A549 (cell line): ENCODE measurements around the gene DNAJC3. TPM values are rescaled to one million over a fixed set of nuclear protein-coding genes. Genes with fewer than 3 reads are reported as not detected.
"Not testable (repeated sequence)": the region's sequence is repeated elsewhere in the genome, so short reads cannot be mapped to it uniquely, and the experiment has no call there.

Experiments
- ATAC-seq, 2 experiments: fragments of 200-7000 bp in 1 of 2; fragments of >200 bp in 1 of 2; cut with Nextera tagmentation in 1 of 2; cut with Tn5 transposase in 1 of 2; 3 replicates each; pipeline versions ENCODE4 v1.8.0 to v1.9.1; 2018 to 2020; ENCODE audit warnings: mild to moderate bottlenecking in 1 of 2, moderate library complexity in 1 of 2
- CTCF ChIA-PET: fragments of 300-600 bp; sonication (Branson Sonifier 250); formaldehyde crosslinking; extraction: SDS; loops from one replicate; lab custom pipeline; 2021; ENCODE audit warnings: antibody characterized with exemption, inconsistent platforms; lab: Yijun Ruan, JAX
- POLR2A ChIA-PET: fragments of 350-600 bp; formaldehyde crosslinking; extraction: SDS; loops from one replicate; lab custom pipeline; 2021; ENCODE audit warnings: antibody characterized with exemption, inconsistent platforms; lab: Yijun Ruan, JAX
- DNase-seq, 2 experiments: peaks; one replicate each; pipeline versions ENCODE4 v3.0.0 to v3.0.0-alpha.2; 2011 to 2016; ENCODE audit warnings: low read depth in 1 of 2, low spot score in 1 of 2
- FAIRE-seq: peaks from 2 replicates; lab custom pipeline; 2011; peaks lifted over from hg19 to GRCh38; lab: Jason Lieb, UNC
- H3K27ac ChIP-seq, 2 experiments: fragments of >200 bp; sonication (Bioruptor Twin); formaldehyde crosslinking; 3 replicates each; pipeline ENCODE4 v1.5.1; 2016 to 2017
- H3K4me1 ChIP-seq: fragments of >200 bp; sonication (Bioruptor Twin); formaldehyde crosslinking; 3 replicates; pipeline ENCODE4 v1.6.1; 2016
- H3K4me2 ChIP-seq: fragments of >200 bp; sonication (Bioruptor Twin); formaldehyde crosslinking; 3 replicates; pipeline ENCODE4 v1.6.1; 2016
- H3K4me3 ChIP-seq: fragments of >200 bp; sonication (Bioruptor Twin); formaldehyde crosslinking; 3 replicates; pipeline ENCODE4 v1.5.1; 2016
- H3K9me3 ChIP-seq: fragments of >200 bp; sonication (Bioruptor Twin); formaldehyde crosslinking; 3 replicates; pipeline ENCODE4 v1.6.1; 2016
- CBX2 ChIP-seq: fragments of 200-600 bp; sonication (generic); IDR thresholded peaks from 2 replicates; pipeline ENCODE4 v1.6.1; 2016; ENCODE audit warnings: low read depth, mild to moderate bottlenecking, borderline replicate concordance
- CHD2 ChIP-seq: fragments of 150-350 bp; IDR thresholded peaks from 2 replicates; pipeline ENCODE4 v1.6.1; 2014; ENCODE audit warnings: low read length; ENCODE audit not compliant: partially characterized antibody
- CHD4 ChIP-seq: fragments of 200-600 bp; sonication (generic); IDR thresholded peaks from 2 replicates; pipeline ENCODE4 v1.6.1; 2016; ENCODE audit warnings: antibody characterized with exemption, mild to moderate bottlenecking, borderline replicate concordance
- FOSB ChIP-seq: fragments of 250-450 bp; sonication (Bioruptor Pico); IDR thresholded peaks from 2 replicates; pipeline ENCODE4 v1.5.0; 2020; ENCODE audit warnings: mild to moderate bottlenecking, moderate library complexity
- FOXS1 ChIP-seq: fragments of 250-450 bp; sonication (Bioruptor Pico); IDR thresholded peaks from 2 replicates; pipeline ENCODE4 v1.5.0; 2020; ENCODE audit warnings: mild to moderate bottlenecking, moderate library complexity
- GATA3 ChIP-seq: IDR thresholded peaks from 2 replicates; pipeline ENCODE4 v1.6.1; 2012; ENCODE audit warnings: borderline replicate concordance
- HEYL ChIP-seq: fragments of 250-450 bp; sonication (Bioruptor Pico); IDR thresholded peaks from 2 replicates; pipeline ENCODE4 v1.8.0; 2021; ENCODE audit warnings: mild to moderate bottlenecking, moderate library complexity
- HOXA7 ChIP-seq: fragments of 250-450 bp; sonication (Bioruptor Pico); IDR thresholded peaks from 2 replicates; pipeline ENCODE4 v1.5.0; 2020; ENCODE audit warnings: mild to moderate bottlenecking, moderate library complexity
- HOXB13 ChIP-seq: fragments of 250-450 bp; sonication (Bioruptor Pico); IDR thresholded peaks from 2 replicates; pipeline ENCODE4 v1.5.0; 2020; ENCODE audit warnings: low read depth, mild to moderate bottlenecking, moderate library complexity
- JUN ChIP-seq, 2 experiments: fragments of >200 bp; sonication (Bioruptor Twin); formaldehyde crosslinking; IDR thresholded peaks; 2 replicates in 1 of 2; 3 replicates in 1 of 2; pipeline ENCODE4 v1.6.1; 2016 to 2017
- JUNB ChIP-seq: fragments of >200 bp; sonication (Bioruptor Twin); formaldehyde crosslinking; IDR thresholded peaks from 2 replicates; pipeline ENCODE4 v1.6.1; 2016
- KDM5A ChIP-seq: fragments of 200-600 bp; sonication (generic); IDR thresholded peaks from 2 replicates; pipeline ENCODE4 v1.6.1; 2016; ENCODE audit warnings: antibody characterized with exemption, mild to moderate bottlenecking
- RARB ChIP-seq: fragments of 250-450 bp; sonication (Bioruptor Pico); IDR thresholded peaks from 2 replicates; pipeline ENCODE4 v1.8.0; 2021; ENCODE audit warnings: mild to moderate bottlenecking, moderate library complexity
- RFX5 ChIP-seq: fragments of 450-650 bp; IDR thresholded peaks from 2 replicates; pipeline ENCODE4 v1.7.1; 2014; ENCODE audit warnings: antibody characterized with exemption, mild to moderate bottlenecking, moderate library complexity
- ZFP36 ChIP-seq: fragments of 450-650 bp; IDR thresholded peaks from 2 replicates; pipeline ENCODE4 v1.6.1; 2014; ENCODE audit warnings: borderline replicate concordance; ENCODE audit not compliant: partially characterized antibody
- ZSCAN20 ChIP-seq: fragments of 250-450 bp; sonication (Bioruptor Pico); IDR thresholded peaks from 2 replicates; pipeline ENCODE4 v1.8.0; 2022; ENCODE audit warnings: mild to moderate bottlenecking, moderate library complexity
- whole genome bisulfite sequencing: methylation state at CpG from one replicate; pipeline ENCODE4 v1.1.6; 2017; ENCODE audit errors: missing lambda C conversion rate; 5-methylcytosine and 5-hydroxymethylcytosine counted together
- polyA plus RNA-seq, 4 experiments: library from polyadenylated mRNA; depleted of rRNA in 3 of 4; stranded (reverse); fragments of >200 nt; fragmentation: RNase III in 1 of 4; extraction: RNeasy Plus Mini Kit Qiagen cat#74134 plus additional on column Dnase treatment in 1 of 4; gene quantifications; 2 replicates in 3 of 4; 3 replicates in 1 of 4; pipeline ENCODE4 v1.2.3, GENCODE V29; 2011 to 2017
- TF ChIP-seq, protein P1 (sequence below): IDR thresholded peaks from 2 replicates; pipeline ENCODE4 v1.6.1; 2012; ENCODE audit warnings: low read depth, borderline replicate concordance
- TF ChIP-seq, protein P2 (sequence below): IDR thresholded peaks from 2 replicates; pipeline ENCODE4 v1.6.1; 2012
- TF ChIP-seq, protein P3 (sequence below): fragments of 200-600 bp; sonication (generic); IDR thresholded peaks from 2 replicates; pipeline ENCODE4 v1.6.1; 2016; ENCODE audit warnings: antibody characterized with exemption, mild to moderate bottlenecking, moderate library complexity
- TF ChIP-seq, protein P4 (sequence below): fragments of >200 bp; sonication (Bioruptor Twin); formaldehyde crosslinking; IDR thresholded peaks from 2 replicates; pipeline ENCODE4 v1.6.1; 2016
- TF ChIP-seq, protein P5 (sequence below): fragments of 250-450 bp; sonication (Bioruptor Pico); IDR thresholded peaks from 2 replicates; pipeline ENCODE4 v1.5.0; 2020; ENCODE audit warnings: low read depth, mild to moderate bottlenecking, moderate library complexity

DNAJC3 gene
- polyA plus RNA-seq, 2 of the 4 experiments (the other 2 are of a cell fraction) = 11.1 to 21.9 TPM

DNA sequence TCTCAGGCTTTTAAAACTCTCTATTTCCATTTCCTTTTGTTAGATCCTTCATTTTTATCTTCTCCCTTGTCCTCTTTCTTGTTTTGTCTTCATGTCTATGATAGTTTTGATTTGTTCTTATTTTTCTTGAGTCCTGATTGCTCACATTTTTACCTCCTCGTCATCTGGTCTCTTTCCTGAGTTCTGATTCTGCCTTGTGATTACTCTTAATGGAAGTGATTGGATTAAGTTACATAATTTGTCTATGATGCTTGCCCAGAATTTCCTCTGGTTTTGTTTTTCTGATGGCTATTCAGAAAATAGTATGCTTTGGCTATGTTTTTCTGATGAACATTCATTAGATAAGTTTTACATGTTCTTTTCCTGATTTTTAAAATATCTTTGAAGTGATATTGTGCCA is 102.6 kb downstream of the DNAJC3 start:
- H3K4me1 ChIP-seq = peaks cover 11% of the 10 kb centered on the region

DNA sequence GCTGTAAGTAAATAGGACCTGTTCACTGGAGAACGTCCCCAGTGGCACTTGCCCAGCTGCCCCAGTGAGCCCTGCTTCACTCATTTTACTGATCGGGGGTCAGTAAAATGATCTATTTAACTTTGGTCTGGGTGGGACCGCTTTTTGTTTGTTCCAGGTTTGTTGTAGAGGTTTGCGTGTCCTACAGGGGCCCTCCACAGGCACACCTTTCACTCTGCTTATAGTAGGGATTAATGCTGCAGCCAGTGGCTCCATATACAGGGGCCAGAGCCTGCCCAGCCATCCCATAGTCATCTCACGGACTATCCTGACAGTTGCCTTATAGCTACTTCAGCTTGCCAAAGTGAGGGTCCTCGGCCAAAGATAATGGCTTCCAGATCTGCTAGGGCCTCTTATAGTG is 104.1 kb downstream of the DNAJC3 start:
- H3K9me3 ChIP-seq = no peaks in the 10 kb centered on the region
- no peak overlapping the region for H3K4me2 ChIP-seq
- CTCF ChIA-PET = interaction anchor here (1.1 kb wide), 2 partner anchors 10 to 157 kb away, joined by 3 read pairs; no protein-coding TSS in a partner anchor
- DNase-seq (no peak), FAIRE-seq (no peak)
- H3K4me3 ChIP-seq = no peak overlapping the region
- H3K4me1 ChIP-seq = peaks cover 14% of the 10 kb centered on the region
- WGBS = 93% methylated on average over 6 of the region's 6 CpGs
- TF ChIP-seq, protein P1, sequence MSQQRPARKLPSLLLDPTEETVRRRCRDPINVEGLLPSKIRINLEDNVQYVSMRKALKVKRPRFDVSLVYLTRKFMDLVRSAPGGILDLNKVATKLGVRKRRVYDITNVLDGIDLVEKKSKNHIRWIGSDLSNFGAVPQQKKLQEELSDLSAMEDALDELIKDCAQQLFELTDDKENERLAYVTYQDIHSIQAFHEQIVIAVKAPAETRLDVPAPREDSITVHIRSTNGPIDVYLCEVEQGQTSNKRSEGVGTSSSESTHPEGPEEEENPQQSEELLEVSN = no peak
- TF ChIP-seq CHD2 = no peak
- no peak for TF ChIP-seq HOXA7 (CRISPR knock-in tag)
- TF ChIP-seq, protein P2, sequence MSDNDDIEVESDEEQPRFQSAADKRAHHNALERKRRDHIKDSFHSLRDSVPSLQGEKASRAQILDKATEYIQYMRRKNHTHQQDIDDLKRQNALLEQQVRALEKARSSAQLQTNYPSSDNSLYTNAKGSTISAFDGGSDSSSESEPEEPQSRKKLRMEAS = no peak
- TF ChIP-seq, protein P3, sequence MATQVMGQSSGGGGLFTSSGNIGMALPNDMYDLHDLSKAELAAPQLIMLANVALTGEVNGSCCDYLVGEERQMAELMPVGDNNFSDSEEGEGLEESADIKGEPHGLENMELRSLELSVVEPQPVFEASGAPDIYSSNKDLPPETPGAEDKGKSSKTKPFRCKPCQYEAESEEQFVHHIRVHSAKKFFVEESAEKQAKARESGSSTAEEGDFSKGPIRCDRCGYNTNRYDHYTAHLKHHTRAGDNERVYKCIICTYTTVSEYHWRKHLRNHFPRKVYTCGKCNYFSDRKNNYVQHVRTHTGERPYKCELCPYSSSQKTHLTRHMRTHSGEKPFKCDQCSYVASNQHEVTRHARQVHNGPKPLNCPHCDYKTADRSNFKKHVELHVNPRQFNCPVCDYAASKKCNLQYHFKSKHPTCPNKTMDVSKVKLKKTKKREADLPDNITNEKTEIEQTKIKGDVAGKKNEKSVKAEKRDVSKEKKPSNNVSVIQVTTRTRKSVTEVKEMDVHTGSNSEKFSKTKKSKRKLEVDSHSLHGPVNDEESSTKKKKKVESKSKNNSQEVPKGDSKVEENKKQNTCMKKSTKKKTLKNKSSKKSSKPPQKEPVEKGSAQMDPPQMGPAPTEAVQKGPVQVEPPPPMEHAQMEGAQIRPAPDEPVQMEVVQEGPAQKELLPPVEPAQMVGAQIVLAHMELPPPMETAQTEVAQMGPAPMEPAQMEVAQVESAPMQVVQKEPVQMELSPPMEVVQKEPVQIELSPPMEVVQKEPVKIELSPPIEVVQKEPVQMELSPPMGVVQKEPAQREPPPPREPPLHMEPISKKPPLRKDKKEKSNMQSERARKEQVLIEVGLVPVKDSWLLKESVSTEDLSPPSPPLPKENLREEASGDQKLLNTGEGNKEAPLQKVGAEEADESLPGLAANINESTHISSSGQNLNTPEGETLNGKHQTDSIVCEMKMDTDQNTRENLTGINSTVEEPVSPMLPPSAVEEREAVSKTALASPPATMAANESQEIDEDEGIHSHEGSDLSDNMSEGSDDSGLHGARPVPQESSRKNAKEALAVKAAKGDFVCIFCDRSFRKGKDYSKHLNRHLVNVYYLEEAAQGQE = no peak
- TF ChIP-seq JUNB = no peak
- no peak for TF ChIP-seq RARB (CRISPR knock-in tag)
- TF ChIP-seq FOSB (CRISPR knock-in tag) = no peak
- TF ChIP-seq, all 56 proteins: peak for 0
- POLR2A ChIA-PET = no interaction called here
- no peak; a peak in 1 of 6 replicates for ATAC-seq
- H3K27ac ChIP-seq = no peak overlapping the region

More for the DNA sequence above, 102.6 kb downstream of the DNAJC3 start:
- CTCF ChIA-PET = no interaction called here
- Histone ChIP-seq H3K4me3 (no peak overlapping the region), H3K9me3 (no peaks in the 10 kb centered on the region), H3K27ac (no peak overlapping the region), H3K4me2 (no peak overlapping the region)
- POLR2A ChIA-PET = no interaction called here
- DNase-seq = no peak
- TF ChIP-seq CHD4 = no peak
- no peak for TF ChIP-seq RFX5
- TF ChIP-seq KDM5A = no peak
- no peak for TF ChIP-seq JUNB
- TF ChIP-seq, protein P4, sequence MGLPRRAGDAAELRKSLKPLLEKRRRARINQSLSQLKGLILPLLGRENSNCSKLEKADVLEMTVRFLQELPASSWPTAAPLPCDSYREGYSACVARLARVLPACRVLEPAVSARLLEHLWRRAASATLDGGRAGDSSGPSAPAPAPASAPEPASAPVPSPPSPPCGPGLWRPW = no peak
- no peak for FAIRE-seq
- 89% methylated on average over 1 of the region's 1 CpG for WGBS
- no peak for ATAC-seq

DNA sequence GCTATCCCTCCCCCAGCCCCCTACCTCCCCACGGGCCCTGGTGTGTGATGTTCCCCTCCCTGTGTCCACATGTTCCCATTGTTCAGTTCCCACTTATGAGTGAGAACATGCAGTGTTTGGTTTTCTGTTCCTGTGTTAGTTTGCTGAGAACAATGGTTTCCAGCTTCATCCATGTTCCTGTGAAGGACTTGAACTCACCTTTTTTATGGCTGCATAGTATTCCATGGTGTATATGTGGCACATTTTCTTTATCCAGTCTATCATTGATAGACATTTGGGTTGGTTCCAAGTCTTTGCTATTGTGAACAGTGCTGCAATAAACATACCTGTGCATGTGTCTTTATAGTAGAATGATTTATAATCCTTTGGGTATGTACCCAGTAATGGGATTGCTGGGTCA is 105.0 kb downstream of the DNAJC3 start:
- CTCF ChIA-PET = interaction anchor here (1.1 kb wide), 1 partner anchor 9 kb away, joined by 3 read pairs; no protein-coding TSS in a partner anchor
- POLR2A ChIA-PET, H3K27ac ChIP-seq, H3K4me3 ChIP-seq, H3K4me2 ChIP-seq, FAIRE-seq, DNase-seq, H3K9me3 ChIP-seq, ATAC-seq: not testable (repeated sequence)
- peaks cover 14% of the 10 kb centered on the region for H3K4me1 ChIP-seq
- no CpG with 5 or more reads among the region's 1 CpG for WGBS

DNA sequence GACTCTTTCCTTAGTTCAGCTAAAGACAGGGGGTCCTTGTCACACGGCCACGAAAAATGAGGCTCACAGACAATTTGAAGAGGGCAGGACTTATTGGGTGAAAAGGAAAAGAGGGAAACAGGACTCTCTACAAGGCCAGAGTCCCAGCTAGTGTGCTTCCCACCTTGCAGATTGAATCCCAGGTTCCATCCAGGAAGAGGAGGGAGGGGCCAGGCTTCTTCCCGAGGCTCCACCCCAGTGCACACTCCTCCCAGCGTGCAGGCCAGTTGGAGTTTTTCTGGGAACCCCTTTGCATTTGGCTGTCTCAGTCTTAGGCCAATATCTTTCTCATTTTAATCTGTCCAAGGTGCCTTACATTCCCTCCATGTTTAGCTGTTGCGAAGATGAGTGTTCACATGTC is 106.8 kb downstream of the DNAJC3 start:
- WGBS = 78% methylated on average over 5 of the region's 5 CpGs
- DNase-seq (no peak), ATAC-seq (peak in 1 of 2 experiments; percentile 52; a peak in 3 of 6 replicates)
- peak overlapping the region; percentile 22 to 47; a peak in 1 of 6 replicates for H3K27ac ChIP-seq
- peak overlapping the region; percentile 46 for H3K4me2 ChIP-seq
- H3K4me1 ChIP-seq = peaks cover 14% of the 10 kb centered on the region
- H3K4me3 ChIP-seq = no peak overlapping the region
- CTCF ChIA-PET = interaction anchor here (1.6 kb wide), 1 partner anchor 160 kb away, joined by 5 read pairs; no protein-coding TSS in a partner anchor
- POLR2A ChIA-PET = interaction anchor here (1.1 kb wide), 1 partner anchor 107 kb away, joined by 6 read pairs; the partner anchor contains the start of gene DNAJC3
- no peaks in the 10 kb centered on the region for H3K9me3 ChIP-seq
- no peak for TF ChIP-seq HOXB13 (CRISPR knock-in tag)
- TF ChIP-seq JUN (IDR thresholded peaks at IDR 0.05) = no peak
- TF ChIP-seq HEYL (CRISPR knock-in tag) = no peak
- no peak for TF ChIP-seq JUNB
- no peak for TF ChIP-seq ZFP36
- TF ChIP-seq, protein P1 = no peak
- no peak for TF ChIP-seq FOXS1 (CRISPR knock-in tag)
- no peak for TF ChIP-seq ZSCAN20 (CRISPR knock-in tag)
- TF ChIP-seq, protein P5, sequence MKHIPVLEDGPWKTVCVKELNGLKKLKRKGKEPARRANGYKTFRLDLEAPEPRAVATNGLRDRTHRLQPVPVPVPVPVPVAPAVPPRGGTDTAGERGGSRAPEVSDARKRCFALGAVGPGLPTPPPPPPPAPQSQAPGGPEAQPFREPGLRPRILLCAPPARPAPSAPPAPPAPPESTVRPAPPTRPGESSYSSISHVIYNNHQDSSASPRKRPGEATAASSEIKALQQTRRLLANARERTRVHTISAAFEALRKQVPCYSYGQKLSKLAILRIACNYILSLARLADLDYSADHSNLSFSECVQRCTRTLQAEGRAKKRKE (CRISPR knock-in tag) = no peak
- TF ChIP-seq CBX2 = no peak
- no peak for TF ChIP-seq GATA3
- TF ChIP-seq, all 56 proteins: peak for 0
- no peak for FAIRE-seq
